PC-3 (cell line): ENCODE measurements around the gene SET.

ENCODE experiments used
- EZH2 ChIP-seq: fragments of 300-600 bp; sonication (generic); IDR thresholded peaks from one replicate; pipeline ENCODE4 v1.6.1; 2017; ENCODE audit warnings: antibody characterized with exemption, mild to moderate bottlenecking, low read length; ENCODE audit not compliant: unreplicated experiment
- TF ChIP-seq, protein P1 (sequence below): fragments of 300-600 bp; sonication (generic); conservative IDR thresholded peaks from 2 replicates; pipeline ENCODE4 v1.5.1; 2017; ENCODE audit warnings: antibody characterized with exemption, low read depth, mild to moderate bottlenecking, low read length

DNA sequence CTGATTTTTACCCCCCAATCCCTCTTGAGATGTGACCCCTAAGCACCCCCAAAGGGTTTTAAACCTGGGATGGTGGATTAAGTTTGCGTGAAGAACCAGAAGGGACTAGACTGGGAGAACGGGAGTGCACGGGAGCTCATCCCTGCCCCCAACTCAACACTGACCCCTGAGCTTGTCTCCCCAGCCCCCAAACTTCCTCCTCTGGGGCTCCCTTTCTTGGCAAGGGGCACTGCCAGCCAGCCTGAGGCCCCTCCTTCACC lies 5.0 kb upstream of the SET start:
- no peak for TF ChIP-seq EZH2
- TF ChIP-seq, protein P1, sequence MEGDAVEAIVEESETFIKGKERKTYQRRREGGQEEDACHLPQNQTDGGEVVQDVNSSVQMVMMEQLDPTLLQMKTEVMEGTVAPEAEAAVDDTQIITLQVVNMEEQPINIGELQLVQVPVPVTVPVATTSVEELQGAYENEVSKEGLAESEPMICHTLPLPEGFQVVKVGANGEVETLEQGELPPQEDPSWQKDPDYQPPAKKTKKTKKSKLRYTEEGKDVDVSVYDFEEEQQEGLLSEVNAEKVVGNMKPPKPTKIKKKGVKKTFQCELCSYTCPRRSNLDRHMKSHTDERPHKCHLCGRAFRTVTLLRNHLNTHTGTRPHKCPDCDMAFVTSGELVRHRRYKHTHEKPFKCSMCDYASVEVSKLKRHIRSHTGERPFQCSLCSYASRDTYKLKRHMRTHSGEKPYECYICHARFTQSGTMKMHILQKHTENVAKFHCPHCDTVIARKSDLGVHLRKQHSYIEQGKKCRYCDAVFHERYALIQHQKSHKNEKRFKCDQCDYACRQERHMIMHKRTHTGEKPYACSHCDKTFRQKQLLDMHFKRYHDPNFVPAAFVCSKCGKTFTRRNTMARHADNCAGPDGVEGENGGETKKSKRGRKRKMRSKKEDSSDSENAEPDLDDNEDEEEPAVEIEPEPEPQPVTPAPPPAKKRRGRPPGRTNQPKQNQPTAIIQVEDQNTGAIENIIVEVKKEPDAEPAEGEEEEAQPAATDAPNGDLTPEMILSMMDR, result no peak
